GM21390 (cell line): ENCODE data around the gene WRAP73.

ENCODE experiments used
- ATAC-seq: cut with Tn5 transposase; IDR thresholded peaks from one replicate; pipeline ENCODE4 v1.9.1; 2021; ENCODE audit not compliant: unreplicated experiment

Gene WRAP73

GRCh38 chr1:3614755-3615742, 34.9 kb downstream of the WRAP73 start:
- no peak for ATAC-seq

- no peak for ATAC-seq
Measured at GRCh38 chr1:3612123-3612522, 37.8 kb downstream of the WRAP73 start.

GRCh38 chr1:3611170-3612019, 38.5 kb downstream of the WRAP73 start, which contains the start of gene MEGF6:
Gene MEGF6 (minus strand): TSS chr1:3611508. CDS start chr1:3611268, 240 bp downstream.
- no peak for ATAC-seq

- no peak for ATAC-seq
Measured at GRCh38 chr1:3610527-3611169, 39.3 kb downstream of the WRAP73 start.

- ATAC-seq: no peak
Measured at GRCh38 chr1:3609769-3610526, 40.0 kb downstream of the WRAP73 start.

- ATAC-seq: no peak
Measured at GRCh38 chr1:3609016-3609768, 40.7 kb downstream of the WRAP73 start.

GRCh38 chr1:3608154-3608553, 41.7 kb downstream of the WRAP73 start:
- no peak for ATAC-seq

- no peak for ATAC-seq
Measured at GRCh38 chr1:3607703-3608065, 42.2 kb downstream of the WRAP73 start.

GRCh38 chr1:3606779-3607702, 42.9 kb downstream of the WRAP73 start:
- no peak for ATAC-seq

- ATAC-seq: no peak
Measured at GRCh38 chr1:3604997-3605823, 44.7 kb downstream of the WRAP73 start.

- ATAC-seq: no peak
Measured at GRCh38 chr1:3604468-3604974, 45.4 kb downstream of the WRAP73 start.

GRCh38 chr1:3603571-3604467, 46.1 kb downstream of the WRAP73 start:
- no peak for ATAC-seq

GRCh38 chr1:3603156-3603555, 46.7 kb downstream of the WRAP73 start:
- ATAC-seq: no peak

GRCh38 chr1:3602375-3602774, 47.5 kb downstream of the WRAP73 start:
- ATAC-seq: no peak

GRCh38 chr1:3601743-3602142, 48.2 kb downstream of the WRAP73 start:
- ATAC-seq: no peak

GRCh38 chr1:3600354-3600753, 49.5 kb downstream of the WRAP73 start:
- ATAC-seq: no peak

- no peak for ATAC-seq
Measured at GRCh38 chr1:3599816-3600215, 50.1 kb downstream of the WRAP73 start.
